CD4-positive, alpha-beta T cell treated with Interleukin-4 for 1 hour (primary cell): ENCODE data around the gene ALDH3A2.
"Not testable (repeated sequence)": the region's sequence is repeated elsewhere in the genome, so short reads cannot be mapped to it uniquely, and the experiment has no call there.

ENCODE experiments used
- DNase-seq, 2 donors: peaks; one replicate each; pipeline ENCODE4 v3.0.0-alpha.2; 2020 to 2022

The ALDH3A2 gene

GRCh38 chr17:19683117-19683516 lies 34.6 kb downstream of the ALDH3A2 start:
- DNase-seq = no peak

- not testable (repeated sequence) for DNase-seq
Measured at GRCh38 chr17:19684909-19685580, 36.5 kb downstream of the ALDH3A2 start.

- DNase-seq = no peak
Measured at GRCh38 chr17:19686400-19687090, 38.0 kb downstream of the ALDH3A2 start.

- no peak for DNase-seq
Measured at GRCh38 chr17:19702217-19702641, 53.7 kb downstream of the ALDH3A2 start.

GRCh38 chr17:19703106-19703827 lies 54.7 kb downstream of the ALDH3A2 start:
- no peak for DNase-seq

- no peak for DNase-seq
Measured at GRCh38 chr17:19703828-19704613, 55.5 kb downstream of the ALDH3A2 start.

GRCh38 chr17:19705201-19705600 lies 56.6 kb downstream of the ALDH3A2 start:
- no peak for DNase-seq

- no peak for DNase-seq
Measured at GRCh38 chr17:19705771-19706770, 57.5 kb downstream of the ALDH3A2 start.

- DNase-seq = no peak
Measured at GRCh38 chr17:19706791-19707727, 58.5 kb downstream of the ALDH3A2 start.

- no peak for DNase-seq
Measured at GRCh38 chr17:19707728-19708221, 59.2 kb downstream of the ALDH3A2 start.

- DNase-seq = no peak
Measured at GRCh38 chr17:19708431-19709175, 60.1 kb downstream of the ALDH3A2 start.

GRCh38 chr17:19709841-19710240 lies 61.3 kb downstream of the ALDH3A2 start:
- no peak for DNase-seq

GRCh38 chr17:19712436-19713004 lies 64.0 kb downstream of the ALDH3A2 start:
- DNase-seq = no peak

GRCh38 chr17:19713462-19713861 lies 64.9 kb downstream of the ALDH3A2 start:
- DNase-seq = no peak

GRCh38 chr17:19713901-19714361 lies 65.4 kb downstream of the ALDH3A2 start:
- no peak for DNase-seq

GRCh38 chr17:19714542-19715411 lies 66.2 kb downstream of the ALDH3A2 start:
- no peak for DNase-seq

GRCh38 chr17:19716108-19717030 lies 67.8 kb downstream of the ALDH3A2 start, which contains the start of gene SLC47A2:
Gene SLC47A2 (minus strand): TSS chr17:19716584. CDS start chr17:19716555, 29 bp downstream.
- no peak for DNase-seq
